ENCODE measurements around the gene RBM28.
"Not testable (repeated sequence)": the region's sequence is repeated elsewhere in the genome, so short reads cannot be mapped to it uniquely, and the experiment has no call there.

The RBM28 gene

GRCh38 chr7:128347647-128348097 is 4.0 kb upstream of the RBM28 start:
- DNase-seq (ENCODE audit: low read depth in 2 of 2), result no peak

- no peak for DNase-seq (ENCODE audit: low read depth in 2 of 2)
Measured at GRCh38 chr7:128344431-128344774, 695 bp upstream of the RBM28 start.

- no peak for DNase-seq (ENCODE audit: low read depth in 2 of 2)
Measured at GRCh38 chr7:128341733-128342132, 2.0 kb downstream of the RBM28 start.

GRCh38 chr7:128335730-128336129 is 8.0 kb downstream of the RBM28 start:
- no peak for DNase-seq (ENCODE audit: low read depth in 2 of 2)

- DNase-seq (ENCODE audit: low read depth in 2 of 2), result no peak
Measured at GRCh38 chr7:128324368-128324680, 19.4 kb downstream of the RBM28 start.

- DNase-seq (ENCODE audit: low read depth in 2 of 2), result no peak
Measured at GRCh38 chr7:128323459-128324367, 20.0 kb downstream of the RBM28 start.

GRCh38 chr7:128323040-128323439 is 20.7 kb downstream of the RBM28 start:
- DNase-seq (ENCODE audit: low read depth in 2 of 2), result no peak

- no peak for DNase-seq (ENCODE audit: low read depth in 2 of 2)
Measured at GRCh38 chr7:128322040-128322643, 21.6 kb downstream of the RBM28 start.

GRCh38 chr7:128321044-128321422 is 22.7 kb downstream of the RBM28 start:
- DNase-seq (ENCODE audit: low read depth in 2 of 2), result no peak

GRCh38 chr7:128318691-128319090 is 25.0 kb downstream of the RBM28 start:
- no peak for DNase-seq (ENCODE audit: low read depth in 2 of 2)

GRCh38 chr7:128311013-128311412 is 32.7 kb downstream of the RBM28 start:
- no peak for DNase-seq (ENCODE audit: low read depth in 2 of 2)

- DNase-seq (ENCODE audit: low read depth in 2 of 2), result no peak
Measured at GRCh38 chr7:128310499-128310898, 33.2 kb downstream of the RBM28 start.

- DNase-seq (ENCODE audit: low read depth in 2 of 2), result no peak
Measured at GRCh38 chr7:128309976-128310375, 33.7 kb downstream of the RBM28 start.

GRCh38 chr7:128309124-128309523 is 34.6 kb downstream of the RBM28 start:
- no peak for DNase-seq (ENCODE audit: low read depth in 2 of 2)

- no peak for DNase-seq (ENCODE audit: low read depth in 2 of 2)
Measured at GRCh38 chr7:128307061-128307460, 36.6 kb downstream of the RBM28 start.

GRCh38 chr7:128304212-128304611 is 39.5 kb downstream of the RBM28 start:
- DNase-seq (ENCODE audit: low read depth in 2 of 2), result no peak

GRCh38 chr7:128303643-128304042 is 40.1 kb downstream of the RBM28 start:
- no peak for DNase-seq (ENCODE audit: low read depth in 2 of 2)

- no peak for DNase-seq (ENCODE audit: low read depth in 2 of 2)
Measured at GRCh38 chr7:128303133-128303532, 40.6 kb downstream of the RBM28 start.

GRCh38 chr7:128302139-128302538 is 41.6 kb downstream of the RBM28 start:
- no peak for DNase-seq (ENCODE audit: low read depth in 2 of 2)

- no peak for DNase-seq (ENCODE audit: low read depth in 2 of 2)
Measured at GRCh38 chr7:128299109-128299607, 44.5 kb downstream of the RBM28 start.

- not testable (repeated sequence) for DNase-seq (ENCODE audit: low read depth in 2 of 2)
Measured at GRCh38 chr7:128298004-128298403, 45.7 kb downstream of the RBM28 start.

- DNase-seq (ENCODE audit: low read depth in 2 of 2), result no peak
Measured at GRCh38 chr7:128287556-128287955, 56.2 kb downstream of the RBM28 start.

GRCh38 chr7:128284102-128284501 is 59.6 kb downstream of the RBM28 start:
- DNase-seq (ENCODE audit: low read depth in 2 of 2), result no peak

Data from stimulated activated CD8-positive, alpha-beta memory T cell treated with anti-CD3 and anti-CD28 coated beads, Interleukin-2, amount 100 ng/mL, for 1 hour (primary cell).